Colonic mucosa (tissue), 4 donors: Measurements from ENCODE around the gene EZH1. TPM values are rescaled to one million over a fixed set of nuclear protein-coding genes. Genes with fewer than 3 reads are reported as not detected.
"Not testable (repeated sequence)": the region's sequence is repeated elsewhere in the genome, so short reads cannot be mapped to it uniquely, and the experiment has no call there.

ENCODE experiments used
- DNase-seq: peaks from one replicate; pipeline ENCODE4 v3.0.0-alpha.2; 2020
- H3K27ac ChIP-seq: fragments of 200-600 bp; one replicate; pipeline ENCODE4 v1.8.0; 2021
- H3K27me3 ChIP-seq: fragments of 200-600 bp; one replicate; pipeline ENCODE4 v1.8.0; 2021
- H3K36me3 ChIP-seq: fragments of 200-600 bp; one replicate; pipeline ENCODE4 v1.8.0; 2021
- H3K4me1 ChIP-seq: fragments of 200-600 bp; one replicate; pipeline ENCODE4 v1.8.0; 2021; ENCODE audit warnings: mild to moderate bottlenecking
- H3K4me3 ChIP-seq: fragments of 200-600 bp; one replicate; pipeline ENCODE4 v1.8.0; 2021
- H3K9ac ChIP-seq, 2 donors: one replicate each; pipeline ENCODE4 v1.7.0; 2013; ENCODE audit warnings: control low read depth in 2 of 2, low read depth in 2 of 2, low read length in 2 of 2
- H3K9me3 ChIP-seq: fragments of 200-600 bp; one replicate; pipeline ENCODE4 v1.8.0; 2021
- intact Hi-C: fragments of 100-400 bp; cut with DNase I; formaldehyde crosslinking; loops from one replicate; pipeline ENCODE4 v1.14.1; 2022
- total RNA-seq, 2 donors: library from RNA; stranded (reverse); fragmentation: NEBNext Ultra II Directional in 1 of 2; extraction: Animal tissue kit (Norgen Biotek cat#: 25700) in 1 of 2; gene quantifications; one replicate each; pipeline ENCODE4 v1.2.1, GENCODE V29; 2021
- TF ChIP-seq, protein P1 (sequence below): fragments of 200-600 bp; IDR thresholded peaks from one replicate; pipeline ENCODE4 v1.8.0; 2022; ENCODE audit warnings: antibody characterized with exemption, mild to moderate bottlenecking
- donor health status: healthy.
- donor health status: DM: no; HTN: no; CAD: no.
- donor health status: DM: no; HTN: no; CAD: no.

Gene EZH1
- total RNA-seq, 2 donors from 2014 or later, result 15.9 to 20.3 TPM

DNA sequence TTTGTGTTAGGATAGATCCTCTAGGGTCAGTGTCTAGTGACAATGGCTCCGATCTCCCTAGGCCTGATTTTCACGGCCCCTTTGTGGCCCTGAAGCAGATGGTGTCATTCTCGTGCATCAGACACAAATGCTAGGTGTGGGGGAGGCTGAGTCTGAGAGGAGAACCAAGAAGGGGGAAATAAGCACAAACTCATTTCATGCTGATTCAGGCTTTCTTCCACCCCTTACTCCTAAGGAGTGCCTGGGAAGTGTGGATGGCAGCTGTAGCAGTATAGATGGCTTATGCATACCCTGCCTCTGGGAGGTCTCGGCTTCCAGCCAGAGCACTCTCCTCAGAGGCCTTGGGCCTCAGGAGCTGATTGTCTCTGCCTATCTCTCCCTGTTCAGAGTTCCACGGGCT, 33.7 kb upstream of the EZH1 start:
- Histone ChIP-seq H3K9ac (peak overlapping the region in 1 of 2 donors; percentile 83), H3K9me3 (no peaks in the 10 kb centered on the region), H3K36me3 (no peaks in the 10 kb centered on the region), H3K27ac (peak overlapping the region; percentile 88), H3K27me3 (no peaks in the 10 kb centered on the region), H3K4me3 (no peak overlapping the region), H3K4me1 (peaks cover 6% of the 10 kb centered on the region)
- intact Hi-C loops, result loop anchor here (5.0 kb wide), 1 partner anchor 44 kb away; the partner anchor contains the start of gene BECN1
- DNase-seq, result no peak
- TF ChIP-seq, protein P1, sequence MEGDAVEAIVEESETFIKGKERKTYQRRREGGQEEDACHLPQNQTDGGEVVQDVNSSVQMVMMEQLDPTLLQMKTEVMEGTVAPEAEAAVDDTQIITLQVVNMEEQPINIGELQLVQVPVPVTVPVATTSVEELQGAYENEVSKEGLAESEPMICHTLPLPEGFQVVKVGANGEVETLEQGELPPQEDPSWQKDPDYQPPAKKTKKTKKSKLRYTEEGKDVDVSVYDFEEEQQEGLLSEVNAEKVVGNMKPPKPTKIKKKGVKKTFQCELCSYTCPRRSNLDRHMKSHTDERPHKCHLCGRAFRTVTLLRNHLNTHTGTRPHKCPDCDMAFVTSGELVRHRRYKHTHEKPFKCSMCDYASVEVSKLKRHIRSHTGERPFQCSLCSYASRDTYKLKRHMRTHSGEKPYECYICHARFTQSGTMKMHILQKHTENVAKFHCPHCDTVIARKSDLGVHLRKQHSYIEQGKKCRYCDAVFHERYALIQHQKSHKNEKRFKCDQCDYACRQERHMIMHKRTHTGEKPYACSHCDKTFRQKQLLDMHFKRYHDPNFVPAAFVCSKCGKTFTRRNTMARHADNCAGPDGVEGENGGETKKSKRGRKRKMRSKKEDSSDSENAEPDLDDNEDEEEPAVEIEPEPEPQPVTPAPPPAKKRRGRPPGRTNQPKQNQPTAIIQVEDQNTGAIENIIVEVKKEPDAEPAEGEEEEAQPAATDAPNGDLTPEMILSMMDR, result no peak

DNA sequence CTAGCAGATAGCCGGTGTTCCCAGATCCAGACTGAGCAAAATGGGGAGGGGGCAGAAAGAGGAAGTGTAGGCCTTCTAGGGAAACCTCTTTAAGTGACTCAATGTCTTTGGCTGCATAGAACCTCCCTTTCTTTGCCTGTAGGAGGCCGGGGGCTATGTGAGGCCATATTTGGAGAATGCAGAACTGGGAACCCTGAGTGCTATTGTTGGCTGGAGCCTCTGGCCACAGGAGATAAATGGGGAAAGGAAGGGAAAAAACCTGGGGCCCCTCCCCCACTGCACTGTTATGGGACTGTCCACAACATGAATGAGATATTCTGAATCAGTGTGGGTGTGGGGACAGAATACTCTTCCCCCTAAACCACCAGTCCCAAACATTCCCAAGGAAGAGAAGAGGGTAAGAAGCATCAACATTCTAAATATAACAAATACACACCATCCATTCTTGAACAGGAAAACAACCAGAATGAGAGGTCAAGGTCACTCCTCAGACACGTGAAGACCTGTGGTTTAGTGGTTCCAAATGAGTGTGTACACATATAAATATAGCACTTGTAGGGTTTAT, 30.8 kb upstream of the EZH1 start:
- no peak for DNase-seq
- H3K27ac ChIP-seq, result no peak overlapping the region
- intact Hi-C loops, result loop anchor here (5.0 kb wide), 1 partner anchor 47 kb away; the partner anchor contains the start of gene BECN1
- no peak overlapping the region for H3K4me3 ChIP-seq
- peaks cover 6% of the 10 kb centered on the region for H3K4me1 ChIP-seq
- H3K27me3 ChIP-seq, result no peaks in the 10 kb centered on the region
- H3K36me3 ChIP-seq, result no peaks in the 10 kb centered on the region
- no peak overlapping the region for H3K9ac ChIP-seq
- H3K9me3 ChIP-seq, result no peaks in the 10 kb centered on the region
- TF ChIP-seq, protein P1, result no peak

DNA sequence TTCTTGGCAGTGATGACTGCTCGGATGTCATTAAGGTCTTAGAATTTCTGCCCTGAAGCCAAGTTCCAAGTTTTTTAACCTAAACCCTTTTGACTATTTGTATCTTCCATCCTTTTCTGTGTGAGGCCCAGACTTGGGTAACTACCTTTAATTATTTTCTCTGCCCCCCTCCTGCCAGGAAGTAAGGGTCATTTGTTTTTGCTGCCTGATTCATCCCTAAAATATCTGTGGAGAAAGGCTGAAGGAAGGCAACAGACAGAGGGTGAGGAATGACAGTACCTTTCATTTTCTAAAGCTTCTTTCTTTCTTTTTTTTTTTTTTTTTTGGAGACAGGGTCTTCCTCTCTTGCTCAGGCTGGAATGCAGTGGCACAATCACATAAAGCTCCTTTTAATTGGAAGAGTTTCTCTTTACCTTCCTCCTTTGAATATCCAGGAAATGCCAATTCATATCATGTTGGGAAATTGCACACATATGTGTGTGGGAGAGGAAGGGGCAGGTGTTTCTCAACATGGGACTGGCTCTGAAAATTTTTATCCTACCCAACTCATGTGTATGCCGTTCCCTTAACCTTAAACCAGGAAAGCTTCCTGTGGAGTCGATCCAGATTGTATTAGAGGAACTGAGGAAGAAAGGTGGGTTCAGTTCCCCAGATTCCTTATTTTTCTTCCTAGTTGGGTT, 29.4 kb upstream of the EZH1 start:
- TF ChIP-seq, protein P1, result no peak
- Histone ChIP-seq H3K36me3 (no peaks in the 10 kb centered on the region), H3K27me3 (no peaks in the 10 kb centered on the region), H3K4me1 (peaks cover 6% of the 10 kb centered on the region), H3K9me3 (no peaks in the 10 kb centered on the region), H3K9ac (peak overlapping the region; percentile 92 to 94), H3K27ac (no peak overlapping the region), H3K4me3 (peak overlapping the region; percentile 74)
- no peak for DNase-seq
- intact Hi-C loops, result no loop called here

DNA sequence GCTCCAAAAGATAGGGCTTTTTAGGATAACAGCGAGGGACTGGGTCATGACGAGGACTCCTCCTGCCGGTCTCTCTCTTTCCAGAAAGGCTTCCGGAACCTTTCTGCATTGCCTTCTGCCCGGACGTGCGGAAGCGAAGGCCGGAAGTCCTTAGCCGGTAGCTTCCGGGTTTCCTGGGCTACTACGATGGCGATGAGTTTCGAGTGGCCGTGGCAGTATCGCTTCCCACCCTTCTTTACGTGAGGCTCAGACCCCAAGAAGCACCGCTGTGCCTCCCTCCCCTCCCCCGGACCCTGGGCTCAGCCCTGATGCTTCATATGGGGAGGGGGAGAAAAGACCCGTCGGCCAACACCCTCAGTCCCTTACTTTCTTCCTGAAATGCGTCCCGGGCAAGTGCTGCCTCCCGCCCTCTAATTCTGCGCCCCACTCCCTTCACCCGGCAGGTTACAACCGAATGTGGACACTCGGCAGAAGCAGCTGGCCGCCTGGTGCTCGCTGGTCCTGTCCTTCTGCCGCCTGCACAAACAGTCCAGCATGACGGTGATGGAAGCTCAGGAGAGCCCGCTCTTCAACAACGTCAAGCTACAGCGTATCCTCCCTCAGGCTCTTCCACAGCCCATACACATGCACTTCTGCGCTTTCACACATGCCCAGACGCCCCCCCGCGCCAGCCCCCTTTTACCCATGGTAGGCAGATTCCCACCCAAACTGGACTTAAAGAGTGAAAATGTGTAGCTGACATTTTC, 28.6 kb upstream of the EZH1 start, which contains the start of gene VPS25:
Gene VPS25 (plus strand): TSS at position 160 of the 746 bp plus-strand sequence. CDS start 27 bp downstream, at position 187.
- Histone ChIP-seq H3K27me3 (no peaks in the 10 kb centered on the region), H3K27ac (peak within 1 kb of the TSS; percentile 72), H3K4me1 (peaks cover 6% of the 10 kb centered on the region), H3K36me3 (no peaks in the 10 kb centered on the region), H3K4me3 (peak within 1 kb of the TSS; percentile 74), H3K9ac (peak within 1 kb of the TSS; percentile 92 to 94), H3K9me3 (no peaks in the 10 kb centered on the region)
- intact Hi-C loops, result no loop called here
- DNase-seq, result peak; percentile 86
- TF ChIP-seq, protein P1, result no peak

DNA sequence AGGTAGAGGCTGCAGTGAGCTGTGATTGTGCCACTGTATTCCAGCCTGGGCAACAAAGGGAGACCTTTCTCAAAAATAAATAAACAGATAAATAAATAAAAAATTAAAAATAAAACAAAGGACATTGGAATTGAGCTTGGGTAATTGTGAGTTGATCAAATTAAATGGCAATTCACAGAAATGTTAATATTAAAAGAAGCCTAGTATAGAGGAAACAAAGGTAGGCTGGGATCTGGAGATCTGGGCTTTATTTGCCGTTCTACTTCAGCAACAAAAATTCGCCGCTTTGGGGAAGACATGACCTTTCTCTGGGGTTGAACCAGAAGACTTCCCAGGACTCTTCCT, 28.1 kb upstream of the EZH1 start:
- TF ChIP-seq, protein P1, result no peak
- no peak for DNase-seq
- no peaks in the 10 kb centered on the region for H3K27me3 ChIP-seq
- intact Hi-C loops, result no loop called here
- peaks cover 6% of the 10 kb centered on the region for H3K4me1 ChIP-seq
- H3K36me3 ChIP-seq, result no peaks in the 10 kb centered on the region
- no peaks in the 10 kb centered on the region for H3K9me3 ChIP-seq
- peak overlapping the region; percentile 72 for H3K27ac ChIP-seq
- peak overlapping the region; percentile 74 for H3K4me3 ChIP-seq
- peak overlapping the region in 1 of 2 donors; percentile 94 for H3K9ac ChIP-seq

DNA sequence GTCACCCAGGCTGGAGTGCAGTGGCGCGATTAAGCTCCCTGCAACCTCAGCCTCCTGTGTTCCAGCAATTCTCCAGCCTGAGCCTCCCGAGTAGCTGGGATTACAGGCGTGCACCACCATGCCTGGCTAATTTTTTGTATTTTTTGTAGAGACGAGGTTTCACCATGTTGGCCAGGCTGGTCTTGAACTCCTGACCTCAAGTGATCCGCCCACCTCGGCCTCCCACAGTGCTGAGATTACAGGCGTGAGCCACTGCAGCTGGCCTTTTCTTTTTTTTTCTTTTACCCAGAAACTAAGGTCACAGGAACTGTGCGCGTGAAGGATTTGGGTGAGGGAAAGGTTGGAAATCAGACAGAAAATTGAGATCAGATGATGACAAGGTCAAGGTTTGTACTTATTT, 25.1 kb upstream of the EZH1 start:
- H3K9me3 ChIP-seq, H3K4me3 ChIP-seq, H3K4me1 ChIP-seq, H3K9ac ChIP-seq, H3K36me3 ChIP-seq, intact Hi-C loops, DNase-seq, H3K27me3 ChIP-seq, H3K27ac ChIP-seq: not testable (repeated sequence)

DNA sequence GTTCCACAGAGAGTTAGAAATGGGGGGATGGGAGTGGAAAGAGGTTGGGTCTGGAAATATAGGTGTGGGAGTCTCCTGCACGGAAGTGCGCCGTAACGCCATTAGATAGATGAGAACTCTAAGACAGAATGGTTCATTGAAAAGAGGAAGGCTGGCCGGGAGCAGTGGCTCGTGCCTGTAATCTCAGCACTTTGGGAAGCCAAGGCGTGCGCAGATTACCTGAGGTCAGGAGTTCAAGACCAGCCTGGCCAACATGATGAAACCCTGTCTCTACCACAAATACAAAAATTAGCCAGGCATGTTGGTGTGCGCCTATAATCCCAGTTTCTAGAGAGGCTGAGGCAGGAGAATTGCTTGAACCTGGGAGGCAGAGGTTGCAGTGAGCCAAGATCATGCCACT, 23.2 kb upstream of the EZH1 start:
- H3K27me3 ChIP-seq, DNase-seq, intact Hi-C loops: not testable (repeated sequence)

More for the DNA sequence above, 23.2 kb upstream of the EZH1 start:
- not testable (repeated sequence) for H3K36me3 ChIP-seq, H3K4me1 ChIP-seq, H3K4me3 ChIP-seq, H3K9me3 ChIP-seq, H3K27ac ChIP-seq, H3K9ac ChIP-seq
